Measurements from ENCODE around the gene FBN1. TPM values are rescaled to one million over a fixed set of nuclear protein-coding genes. Genes with fewer than 3 reads are reported as not detected.

The FBN1 gene
- total and polyA plus RNA-seq, 2 donors (not counting 3 experiments of a cell fraction or from before 2014, with no cell fraction given), result 107 to 111 TPM

- intact Hi-C loops (cut with micrococcal nuclease) (no loop called here), dilution Hi-C loops (cut with MboI; ENCODE audit: extremely low pct_ligation_motif_present, low sequenced_read_pairs) (no loop called here)
- CTCF ChIA-PET, result interaction anchor here (1.0 to 1.1 kb wide), 2 partner anchors 10 to 258 kb away, joined by 3 to 4 read pairs; no protein-coding TSS in a partner anchor
- Histone ChIP-seq H3K79me2 (ENCODE audit: control insufficient read depth, insufficient read depth, low read length) (no peaks in the 10 kb centered on the region), H3K9me3 (replicated peaks; ENCODE audit: control insufficient read depth, insufficient read depth, low read length) (no peaks in the 10 kb centered on the region), H3K4me2 (ENCODE audit: insufficient read depth, low read length) (no peak overlapping the region), H3K36me3 (ENCODE audit: control insufficient read depth in 2 of 2, extremely low read depth in 1 of 2, insufficient read depth in 2 of 2, low read length in 2 of 2) (no peaks in the 10 kb centered on the region), H3K27me3 (ENCODE audit: control insufficient read depth in 2 of 2, insufficient read depth in 2 of 2, low read length in 2 of 2) (no peaks in the 10 kb centered on the region), H3K27ac (ENCODE audit: insufficient read depth, low read depth, low read length) (no peak overlapping the region), H3K9me1 (replicated peaks; ENCODE audit: control insufficient read depth, extremely low read depth, insufficient read depth, low read length) (no peaks in the 10 kb centered on the region), H4K20me1 (replicated peaks; ENCODE audit: control insufficient read depth, extremely low read depth, insufficient read depth, low read length) (no peaks in the 10 kb centered on the region), H3K9ac (replicated peaks; ENCODE audit: extremely low read depth, insufficient read depth, low read length) (no peak overlapping the region), H2AFZ (ENCODE audit: low read depth, low read length) (no peak overlapping the region), H3K4me3 (replicated peaks in 1 of 3; ENCODE audit: insufficient read depth in 1 of 3, low read depth in 1 of 3, low read length in 3 of 3) (no peak overlapping the region), H3K4me1 (ENCODE audit: control insufficient read depth, extremely low read depth, insufficient read depth, low read length) (no peaks in the 10 kb centered on the region)
- peak; percentile 54 for DNase-seq (ENCODE audit: low read depth, low spot score)
- POLR2A ChIA-PET, result no interaction called here
- no peak for FAIRE-seq
- BruUV-seq (replicated peaks), result no TSS peak
- TF ChIP-seq MYC (IDR thresholded peaks at IDR 0.05; ENCODE audit: low read depth, low read length) (no peak), GATA2 (IDR thresholded peaks at IDR 0.05; ENCODE audit: insufficient read depth, insufficient read length, low read depth, low read length) (no peak), JUN (IDR thresholded peaks at IDR 0.05; ENCODE audit: borderline replicate concordance, insufficient read depth, insufficient read length, low read depth) (no peak), CTCF (IDR thresholded peaks at IDR 0.05; ENCODE audit: extremely low read depth in 1 of 2, insufficient read depth in 1 of 2, low read depth in 1 of 2, low read length in 2 of 2) (no peak), MAX (IDR thresholded peaks at IDR 0.05; ENCODE audit: insufficient read depth, insufficient read length) (no peak), EZH2 (IDR thresholded peaks at IDR 0.05; ENCODE audit: borderline replicate concordance, low read depth, low read length, severe bottlenecking) (no peak), POLR2AphosphoS5 (IDR thresholded peaks at IDR 0.05; ENCODE audit: insufficient read depth, low read depth, low read length) (no peak), POLR2A (IDR thresholded peaks at IDR 0.05; ENCODE audit: low read depth, low read length) (no peak), FOS (IDR thresholded peaks at IDR 0.05; ENCODE audit: borderline replicate concordance, insufficient read depth, low read length) (no peak)
Measured at GRCh38 chr15:48617619-48618018, 27.9 kb downstream of the FBN1 start.

All from endothelial cell of umbilical vein (primary cell).